ENCODE measurements around the gene ANO1.

DNA sequence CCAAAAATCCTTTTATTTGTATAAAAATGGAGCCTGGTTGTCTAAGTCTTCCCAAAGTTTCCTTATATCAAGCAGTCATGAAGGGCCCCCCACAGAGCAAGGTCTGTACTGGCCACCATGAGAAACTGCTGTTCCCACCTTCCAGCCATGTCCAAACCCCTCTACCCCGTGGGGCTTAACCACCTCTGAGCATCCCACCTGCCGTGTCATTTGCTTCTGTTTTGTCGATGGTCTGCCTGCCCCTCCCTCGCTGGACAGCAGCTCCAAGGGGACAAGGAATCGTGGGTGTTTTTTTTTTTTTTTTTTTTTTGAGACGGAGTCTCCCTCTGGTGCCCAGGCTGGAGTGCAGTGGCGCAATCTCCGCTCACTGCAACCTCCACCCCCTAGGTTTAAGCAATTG lies 11.1 kb upstream of the ANO1 start:
- TF ChIP-seq CTCF (conservative IDR thresholded peaks at IDR 0.05; ENCODE audit: low read depth, low read length) (no peak), EZH2 (IDR thresholded peaks at IDR 0.05; ENCODE audit: low read length, unreplicated experiment) (no peak)

Measured in PC-3 (cell line).